Effector CD8-positive, alpha-beta T cell (primary cell): ENCODE data around the gene FAM24A.
A peak's percentile ranks its signal among the peaks of the same experiment; 100 is the strongest.

ENCODE experiments used
- DNase-seq: peaks from one replicate; lab custom pipeline; 2025; lab: John Stamatoyannopoulos, UW

FAM24A gene

DNA sequence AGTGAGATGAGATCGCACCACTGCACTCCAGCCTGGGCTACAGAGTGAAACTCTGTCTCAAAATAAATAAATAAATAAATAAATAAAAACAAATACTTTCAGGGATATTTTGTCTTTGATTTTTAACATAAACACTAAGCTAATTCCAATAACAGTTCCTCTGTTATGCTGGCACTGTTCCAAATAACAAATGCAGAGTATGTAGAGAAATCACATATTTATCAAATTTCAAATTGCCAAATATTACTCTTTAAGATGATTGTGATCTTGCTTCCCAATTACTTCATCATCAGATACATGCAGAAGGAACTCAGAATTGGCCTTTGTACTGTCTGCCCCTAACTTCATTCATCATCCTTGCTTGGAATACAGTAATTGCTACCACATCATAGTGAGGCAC is 19.7 kb downstream of the FAM24A start:
- no peak for DNase-seq

DNA sequence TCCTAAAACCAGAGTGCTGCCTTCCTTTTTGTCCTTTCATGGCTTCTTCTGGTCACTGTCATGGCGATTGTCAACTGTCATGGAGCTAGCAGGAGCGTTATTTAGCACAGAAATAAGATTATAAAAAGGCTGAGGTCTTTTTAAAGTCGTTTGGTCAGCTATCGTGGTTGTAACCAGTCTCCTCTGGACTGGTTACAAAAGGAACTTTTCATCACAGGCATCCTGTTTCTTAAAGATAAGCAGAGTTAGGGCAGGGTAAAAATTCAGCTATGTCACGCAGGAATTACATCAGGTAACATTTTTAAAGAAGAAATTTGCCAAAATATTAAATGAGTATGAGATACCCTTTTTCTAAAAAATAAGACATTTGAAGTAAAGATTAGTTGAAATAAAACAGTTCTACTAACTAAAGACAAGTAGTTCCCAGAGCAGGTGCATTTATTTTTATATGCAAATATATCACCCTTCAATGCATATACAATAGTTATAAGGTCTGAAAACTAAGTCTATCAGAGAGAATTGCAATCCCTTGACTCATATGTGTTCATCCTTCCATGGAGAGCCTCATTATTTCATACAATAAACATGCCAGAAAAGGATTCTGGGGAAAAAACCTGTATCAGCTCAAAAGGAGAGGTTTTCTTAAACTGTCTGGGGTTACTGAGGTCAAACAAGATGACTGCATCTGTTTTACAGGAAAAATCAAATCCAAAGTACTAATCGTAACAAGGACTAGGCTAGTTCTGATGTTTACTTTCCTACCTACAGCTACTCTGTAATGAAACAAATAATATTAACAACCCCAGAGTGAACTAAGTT is 20.9 kb downstream of the FAM24A start:
- DNase-seq, result no peak

DNA sequence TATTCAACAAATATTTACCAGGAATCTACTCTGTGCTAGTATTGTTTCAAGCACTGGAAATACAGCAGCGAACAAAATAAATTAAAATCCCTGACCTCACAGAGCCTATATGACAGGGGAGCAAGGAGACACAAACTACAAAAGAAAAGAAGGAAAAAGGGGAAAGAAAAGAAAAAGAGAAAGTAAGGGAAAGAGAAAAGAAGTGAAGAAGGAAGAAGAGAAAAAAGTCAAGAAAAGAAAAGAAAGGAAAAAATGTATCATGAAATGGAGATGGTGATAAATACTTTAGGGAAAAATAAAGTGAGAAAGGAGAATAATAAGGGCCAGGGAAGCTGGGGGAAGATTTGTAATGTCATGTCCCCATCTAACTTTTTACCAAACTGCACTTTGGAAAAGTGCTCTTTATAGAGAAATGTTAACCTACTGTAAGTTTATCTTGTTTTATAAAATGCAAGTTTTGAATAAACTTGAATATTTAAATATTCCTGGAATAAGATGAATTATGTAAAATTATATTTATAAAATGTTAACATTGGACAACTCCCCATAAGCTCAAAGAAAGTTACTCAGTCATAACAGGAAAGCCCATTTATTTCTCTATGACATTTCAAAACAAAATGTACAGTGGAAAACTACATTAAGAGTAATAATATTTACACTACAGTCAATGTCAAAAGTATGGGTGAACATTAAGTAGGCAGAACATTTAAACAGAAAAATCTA is 28.9 kb downstream of the FAM24A start:
- no peak for DNase-seq

DNA sequence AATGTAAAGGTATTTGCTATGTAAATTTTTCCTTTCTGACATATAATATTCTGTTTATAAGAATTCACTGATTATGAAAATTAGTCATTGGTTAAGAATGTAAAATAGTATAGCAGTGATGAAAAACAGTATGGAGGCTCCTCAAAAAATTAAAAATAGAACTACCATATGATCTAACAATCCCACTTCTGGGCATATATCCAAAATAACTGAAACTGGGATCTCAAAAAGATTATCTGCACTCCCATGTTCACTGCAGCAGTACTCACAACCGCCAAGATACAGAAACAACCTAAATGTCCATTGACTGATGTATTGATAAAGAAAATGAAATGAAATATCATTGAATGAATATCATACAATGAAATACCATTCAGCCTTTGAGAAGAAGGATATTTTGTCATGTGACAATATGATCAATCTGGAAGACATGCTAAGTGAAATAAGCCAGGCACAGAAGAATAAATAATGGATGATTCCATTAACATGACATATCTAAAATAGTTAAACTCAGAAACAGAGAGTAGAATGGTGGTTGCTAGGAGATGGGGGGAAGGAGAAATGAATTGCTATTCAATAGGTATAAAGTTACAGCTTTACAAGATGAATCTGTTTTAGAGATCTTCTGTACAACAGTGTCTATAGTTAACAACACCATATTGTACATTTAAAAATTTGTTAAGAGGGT is 29.6 kb downstream of the FAM24A start:
- no peak for DNase-seq

DNA sequence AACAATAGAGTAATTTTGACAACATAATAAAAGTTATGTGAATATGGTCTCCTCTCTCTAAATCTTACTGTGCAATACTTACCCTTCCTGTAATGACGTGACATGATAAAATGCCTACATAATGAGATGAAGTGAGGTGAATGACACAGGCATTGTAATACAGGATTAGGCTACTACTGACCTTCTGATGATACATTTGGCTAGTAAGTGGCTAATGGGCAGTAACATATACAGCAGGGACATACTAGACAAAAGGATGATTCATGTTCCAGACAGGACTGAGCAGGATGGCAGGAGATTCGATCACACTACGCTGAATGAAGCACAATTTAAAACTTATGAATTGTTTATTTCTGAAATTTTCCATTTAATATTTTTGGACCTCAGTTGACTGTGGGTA is 38.9 kb downstream of the FAM24A start:
- DNase-seq, result no peak

DNA sequence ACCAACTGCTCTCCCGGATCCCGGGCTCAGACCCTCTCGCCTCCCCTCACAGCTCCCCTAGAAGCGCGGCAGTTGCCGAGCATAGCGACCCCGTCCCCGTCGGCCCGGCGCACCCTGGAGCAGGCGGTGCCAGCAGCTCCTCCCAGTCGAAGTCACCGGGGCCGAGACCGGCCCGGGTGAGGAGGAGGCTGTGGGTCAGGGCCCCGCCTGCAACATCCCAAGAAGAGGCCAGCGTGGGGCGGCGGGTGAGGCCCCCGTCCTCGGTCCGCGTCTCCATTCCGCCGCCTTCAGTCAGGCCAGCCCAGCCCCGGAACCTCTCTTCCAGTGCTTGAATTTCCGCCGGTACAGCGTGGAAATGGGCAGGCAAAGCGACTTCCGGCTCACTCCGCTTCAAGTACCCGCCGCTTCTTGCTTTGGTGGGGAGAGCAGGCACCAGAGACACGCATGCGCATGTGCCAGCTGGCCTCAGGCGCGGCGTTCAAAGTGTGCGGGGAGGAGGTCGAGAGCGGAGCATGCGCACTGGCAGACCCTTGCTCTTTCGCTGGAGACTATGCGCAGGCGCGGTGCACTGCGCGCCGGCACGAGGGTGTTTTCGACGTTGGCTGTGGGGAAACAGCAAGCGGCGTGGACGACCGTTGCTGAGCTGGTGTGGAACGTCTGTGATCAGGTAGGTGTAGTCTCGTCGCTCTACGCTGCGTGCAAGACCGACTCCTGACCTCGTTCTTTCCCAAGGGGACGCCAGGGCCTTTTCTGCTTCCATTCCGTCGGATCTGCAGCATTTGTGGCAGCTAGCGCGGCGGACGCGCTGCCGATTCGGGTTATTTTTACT is 43.7 kb downstream of the FAM24A start, which contains the start of gene C10orf88:
Gene C10orf88 (minus strand): TSS at position 326 of the 829 bp plus-strand sequence. CDS start 49 bp downstream, at position 277.
- DNase-seq, result peak; percentile 96

DNA sequence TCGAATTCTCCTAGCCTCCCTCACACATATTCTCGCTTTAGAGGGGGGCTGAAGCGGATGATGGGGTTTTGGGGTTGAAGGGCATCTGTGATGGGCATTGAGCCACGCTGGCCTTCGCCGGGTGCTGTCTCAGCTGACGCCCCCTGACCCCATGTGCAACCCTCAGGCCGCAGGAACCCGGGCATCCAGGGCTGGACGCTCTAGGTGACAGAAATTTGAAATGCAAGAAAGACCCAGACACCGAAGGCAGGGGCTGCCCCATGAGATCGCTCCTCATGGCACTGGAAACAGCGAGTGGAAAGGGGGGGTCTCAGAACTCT is 44.3 kb downstream of the FAM24A start:
- no peak for DNase-seq

DNA sequence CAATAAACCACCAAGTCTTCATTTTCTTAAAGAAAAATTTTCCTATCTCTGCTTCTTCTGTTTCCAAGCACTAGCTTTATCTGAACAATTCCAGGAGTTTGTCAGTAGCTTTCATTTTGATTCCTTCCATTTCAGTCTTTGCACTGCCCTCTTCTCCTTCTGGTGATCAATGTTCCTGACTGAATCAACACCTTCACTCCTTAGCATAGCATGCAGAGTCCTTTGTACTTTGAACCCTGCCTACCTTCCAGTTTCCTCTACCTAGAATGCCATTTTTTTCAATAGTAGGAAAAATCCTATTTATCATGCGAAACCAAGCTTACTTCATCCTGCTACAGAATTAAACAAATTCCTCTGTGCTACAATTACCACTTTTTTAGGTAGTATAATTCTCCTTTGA is 45.5 kb downstream of the FAM24A start:
- no peak for DNase-seq

DNA sequence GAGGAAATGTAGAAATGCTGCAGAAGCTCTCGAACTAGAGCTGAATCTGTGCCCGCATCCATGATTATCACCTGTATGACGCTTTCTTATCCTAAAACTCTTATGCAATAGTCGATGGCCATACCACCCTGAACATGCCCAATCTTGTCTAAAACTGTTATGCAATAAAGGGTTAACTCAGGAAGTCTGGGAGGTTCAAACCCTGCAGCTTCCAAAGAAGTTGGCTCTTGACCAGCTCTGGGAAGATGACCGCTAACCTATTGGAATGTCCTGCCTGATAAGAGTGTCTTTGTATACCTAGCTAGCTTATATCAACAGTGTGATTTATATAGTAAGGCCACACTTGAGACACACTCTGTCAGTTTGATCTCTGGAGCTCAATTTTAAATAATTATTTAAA is 47.1 kb downstream of the FAM24A start:
- no peak for DNase-seq

DNA sequence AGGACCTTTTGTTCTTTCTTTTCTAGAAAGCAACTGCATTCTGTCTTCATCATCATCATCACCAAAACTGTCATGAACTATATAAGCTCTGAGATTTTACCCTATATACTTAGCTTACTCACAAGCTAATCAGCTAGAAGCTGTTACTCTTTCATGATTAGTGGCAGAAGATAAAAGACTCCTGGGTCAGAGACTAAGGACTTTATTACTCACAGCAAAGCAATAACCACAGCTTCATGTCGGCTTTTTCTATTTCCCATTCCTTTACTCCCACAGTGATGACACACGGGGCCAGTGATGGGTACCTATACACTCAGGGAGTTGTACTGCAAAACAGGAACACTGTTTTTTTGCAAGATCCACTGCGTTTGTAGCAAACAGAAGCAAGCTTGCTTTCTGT is 52.0 kb downstream of the FAM24A start:
- DNase-seq, result no peak
